HG03039 (cell line): ENCODE data around the gene ITSN2.

Experiments
- ATAC-seq: cut with Tn5 transposase; IDR thresholded peaks from one replicate; pipeline ENCODE4 v1.9.1; 2021; ENCODE audit warnings: mild to moderate bottlenecking, moderate library complexity; ENCODE audit not compliant: unreplicated experiment

The ITSN2 gene

GRCh38 chr2:24272907-24273306, 87.4 kb downstream of the ITSN2 start:
- ATAC-seq, result no peak

- no peak for ATAC-seq
These were observed 88.1 kb downstream of the ITSN2 start for GRCh38 chr2:24272161-24272802.

- no peak for ATAC-seq
These were observed 91.1 kb downstream of the ITSN2 start for GRCh38 chr2:24269265-24269664.

- no peak for ATAC-seq
These were observed 95.1 kb downstream of the ITSN2 start for GRCh38 chr2:24265212-24265611.

GRCh38 chr2:24262421-24262970, 97.8 kb downstream of the ITSN2 start:
- no peak for ATAC-seq

GRCh38 chr2:24261441-24261840, 98.9 kb downstream of the ITSN2 start:
- ATAC-seq, result no peak

- ATAC-seq, result no peak
These were observed 101.0 kb downstream of the ITSN2 start for GRCh38 chr2:24259316-24259715.

- ATAC-seq, result no peak
These were observed 101.6 kb downstream of the ITSN2 start for GRCh38 chr2:24258718-24259117.

GRCh38 chr2:24253303-24253919, 106.9 kb downstream of the ITSN2 start:
- no peak for ATAC-seq

GRCh38 chr2:24247592-24247991, 112.7 kb downstream of the ITSN2 start:
- no peak for ATAC-seq

GRCh38 chr2:24247164-24247563, 113.2 kb downstream of the ITSN2 start:
- ATAC-seq, result no peak

GRCh38 chr2:24245986-24246776, 114.2 kb downstream of the ITSN2 start:
- no peak for ATAC-seq

GRCh38 chr2:24241528-24241927, 118.8 kb downstream of the ITSN2 start:
- no peak for ATAC-seq

- ATAC-seq, result no peak
These were observed 120.8 kb downstream of the ITSN2 start for GRCh38 chr2:24239553-24239952.

- ATAC-seq, result no peak
These were observed 122.2 kb downstream of the ITSN2 start for GRCh38 chr2:24238158-24238557.

- ATAC-seq, result no peak
These were observed 123.0 kb downstream of the ITSN2 start for GRCh38 chr2:24237313-24237712.

- ATAC-seq, result no peak
These were observed 127.0 kb downstream of the ITSN2 start for GRCh38 chr2:24233321-24233720.

GRCh38 chr2:24231461-24231881, 128.9 kb downstream of the ITSN2 start:
- ATAC-seq, result no peak

GRCh38 chr2:24228470-24228869, 131.9 kb downstream of the ITSN2 start:
- ATAC-seq, result no peak

GRCh38 chr2:24225499-24226242, 134.7 kb downstream of the ITSN2 start:
- no peak for ATAC-seq

- ATAC-seq, result no peak
These were observed 137.4 kb downstream of the ITSN2 start for GRCh38 chr2:24222946-24223345.
